ENCODE results near the gene RRN3. TPM values are rescaled to one million over a fixed set of nuclear protein-coding genes. Genes with fewer than 3 reads are reported as not detected.
A peak's percentile ranks its signal among the peaks of the same experiment; 100 is the strongest.
"Not testable (repeated sequence)": the region's sequence is repeated elsewhere in the genome, so short reads cannot be mapped to it uniquely, and the experiment has no call there.

The RRN3 gene
- polyA plus RNA-seq, 2 of the 4 experiments (the other 2 are of a cell fraction) = 34.0 to 95.7 TPM

GRCh38 chr16:15096583-15096972 lies 2.5 kb upstream of the RRN3 start:
- Histone ChIP-seq H3K4me1 (peaks cover 20% of the 10 kb centered on the region), H3K4me2 (0 out of 3 replicates have a peak overlapping the region, but pooled peaks have one; percentile 18), H3K27ac (peak overlapping the region in 1 of 2 experiments; percentile 54; a peak in 1 of 6 replicates)
- H3K9me3 ChIP-seq; DNase-seq (ENCODE audit: low read depth in 1 of 2, low spot score in 1 of 2); CTCF ChIA-PET; ATAC-seq; H3K4me3 ChIP-seq; POLR2A ChIA-PET; FAIRE-seq: not testable (repeated sequence)
- WGBS (ENCODE audit: missing lambda C conversion rate) = 80% methylated on average over 9 of the region's 9 CpGs

- DNase-seq (ENCODE audit: low read depth in 1 of 2, low spot score in 1 of 2); CTCF ChIA-PET; FAIRE-seq; H3K9me3 ChIP-seq; ATAC-seq: not testable (repeated sequence)
- Histone ChIP-seq H3K27ac (peak overlapping the region; percentile 91 to 95), H3K4me2 (peak overlapping the region; percentile 96), H3K4me1 (peaks cover 20% of the 10 kb centered on the region), H3K4me3 (peak overlapping the region; percentile 71)
- 8% methylated on average over 14 of the region's 14 CpGs for WGBS (ENCODE audit: missing lambda C conversion rate)
- POLR2A ChIA-PET = interaction anchor here (0.6 to 1.4 kb wide), 4 partner anchors 21 to 308 kb away, joined by 3 to 4 read pairs (median 3); partner anchors contain the start of gene NTAN1
Measured at GRCh38 chr16:15093571-15093954, 509 bp downstream of the RRN3 start.

- WGBS (ENCODE audit: missing lambda C conversion rate) = 76% methylated on average over 1 of the region's 1 CpG
- CTCF ChIA-PET = not testable (repeated sequence)
- POLR2A ChIA-PET = interaction anchor here (0.6 kb wide), 2 partner anchors 29 to 33 kb away, joined by 3 to 5 read pairs; no protein-coding TSS in a partner anchor
Measured at GRCh38 chr16:15090663-15091269, 3.3 kb downstream of the RRN3 start.

DNA sequence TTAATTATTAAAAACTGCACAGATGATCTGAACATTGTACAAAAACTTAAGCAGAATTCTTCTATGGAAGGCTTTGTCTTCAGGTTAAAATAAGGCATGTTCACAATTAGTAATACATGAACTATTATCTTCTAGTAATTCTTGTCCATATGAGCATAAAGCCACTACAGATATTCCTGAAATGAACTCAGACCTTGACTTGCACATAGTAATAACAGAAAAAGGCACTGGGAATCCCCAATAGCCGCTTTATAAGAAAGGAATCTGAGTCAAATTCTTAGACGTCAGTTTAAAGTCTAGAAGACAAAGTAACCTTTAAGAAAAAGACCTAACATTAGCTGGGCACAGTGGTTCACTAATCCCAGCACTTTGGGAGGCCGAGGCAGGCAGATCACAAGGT lies 11.3 kb downstream of the RRN3 start:
- H3K4me2 ChIP-seq; H3K9me3 ChIP-seq; ATAC-seq; H3K27ac ChIP-seq; POLR2A ChIA-PET; FAIRE-seq; CTCF ChIA-PET; H3K4me1 ChIP-seq; H3K4me3 ChIP-seq; DNase-seq (ENCODE audit: low read depth in 1 of 2, low spot score in 1 of 2): not testable (repeated sequence)
- WGBS (ENCODE audit: missing lambda C conversion rate) = 91% methylated on average over 3 of the region's 3 CpGs

More at GRCh38 chr16:15090663-15091269, 3.3 kb downstream of the RRN3 start:
- peaks cover 12% of the 10 kb centered on the region for H3K4me1 ChIP-seq
- not testable (repeated sequence) for H3K27ac ChIP-seq; FAIRE-seq; H3K4me2 ChIP-seq; H3K4me3 ChIP-seq; H3K9me3 ChIP-seq; DNase-seq (ENCODE audit: low read depth in 1 of 2, low spot score in 1 of 2)
- TF ChIP-seq RAD21 (conservative IDR thresholded peaks at IDR 0.05 in 1 of 2, IDR thresholded peaks at IDR 0.05 in 1 of 2) = peak in 1 of 2 experiments; percentile 24; a peak in 1 of 5 replicates
- ATAC-seq = peak in 1 of 2 experiments; percentile 32; a peak in 1 of 6 replicates

GRCh38 chr16:15080883-15081282 lies 13.2 kb downstream of the RRN3 start:
- H3K4me1 ChIP-seq; FAIRE-seq; DNase-seq (ENCODE audit: low read depth in 1 of 2, low spot score in 1 of 2); CTCF ChIA-PET; H3K9me3 ChIP-seq; H3K4me2 ChIP-seq; H3K27ac ChIP-seq; H3K4me3 ChIP-seq; POLR2A ChIA-PET; ATAC-seq: not testable (repeated sequence)
- TF ChIP-seq MAFK (IDR thresholded peaks at IDR 0.05; ENCODE audit: partially characterized antibody) = peak; percentile 2
- 100% methylated on average over 1 of the region's 1 CpG for WGBS (ENCODE audit: missing lambda C conversion rate)

DNA sequence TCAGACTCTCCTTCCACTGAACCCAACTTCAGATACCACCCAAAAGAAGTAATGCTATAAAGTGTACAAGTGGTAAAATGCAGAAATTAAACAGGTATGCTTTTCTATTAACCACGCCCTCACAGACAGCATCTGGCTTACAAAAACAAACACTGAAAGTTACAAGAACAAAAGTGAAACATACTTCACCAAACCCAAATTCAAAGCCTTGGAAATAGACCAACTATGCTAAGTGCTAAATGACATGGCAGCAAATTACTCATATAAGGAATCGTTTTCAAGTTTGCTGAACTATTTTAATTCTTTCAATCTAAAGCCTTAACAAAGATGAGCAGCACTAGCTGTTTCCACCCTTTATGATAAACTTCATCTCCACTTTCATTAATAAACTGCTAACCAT lies 17.9 kb downstream of the RRN3 start:
- CTCF ChIA-PET; H3K4me1 ChIP-seq; H3K4me3 ChIP-seq; POLR2A ChIA-PET; ATAC-seq; H3K27ac ChIP-seq; H3K4me2 ChIP-seq; H3K9me3 ChIP-seq; FAIRE-seq; DNase-seq (ENCODE audit: low read depth in 1 of 2, low spot score in 1 of 2): not testable (repeated sequence)
- whole genome bisulfite sequencing (ENCODE audit: missing lambda C conversion rate) = 95% methylated on average over 2 of the region's 2 CpGs

DNA sequence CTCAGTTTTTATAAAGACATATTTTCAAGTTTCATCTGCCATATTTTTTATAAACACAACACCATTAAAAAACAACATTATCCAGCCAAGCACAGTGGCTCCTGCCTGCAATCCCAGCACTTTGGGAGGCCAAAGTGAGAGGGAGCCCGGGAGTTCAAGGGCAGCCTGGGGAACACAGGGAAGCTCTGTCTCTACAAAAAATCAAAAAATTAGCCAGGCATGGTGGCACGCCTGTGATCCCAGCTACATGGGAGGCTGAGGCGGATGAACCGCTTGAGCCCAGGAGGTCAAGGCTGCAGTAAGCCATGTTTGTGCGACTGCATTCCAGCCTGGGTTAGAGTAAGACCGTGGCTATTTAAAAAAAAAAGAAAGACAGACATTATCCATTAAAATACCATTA lies 21.0 kb downstream of the RRN3 start:
- no peak for ATAC-seq
- DNase-seq (ENCODE audit: low read depth in 1 of 2, low spot score in 1 of 2) = no peak
- H3K27ac ChIP-seq = no peak overlapping the region
- 89% methylated on average over 6 of the region's 6 CpGs for WGBS (ENCODE audit: missing lambda C conversion rate)
- FAIRE-seq = no peak
- H3K4me3 ChIP-seq = no peak overlapping the region
- TF ChIP-seq, protein P1, sequence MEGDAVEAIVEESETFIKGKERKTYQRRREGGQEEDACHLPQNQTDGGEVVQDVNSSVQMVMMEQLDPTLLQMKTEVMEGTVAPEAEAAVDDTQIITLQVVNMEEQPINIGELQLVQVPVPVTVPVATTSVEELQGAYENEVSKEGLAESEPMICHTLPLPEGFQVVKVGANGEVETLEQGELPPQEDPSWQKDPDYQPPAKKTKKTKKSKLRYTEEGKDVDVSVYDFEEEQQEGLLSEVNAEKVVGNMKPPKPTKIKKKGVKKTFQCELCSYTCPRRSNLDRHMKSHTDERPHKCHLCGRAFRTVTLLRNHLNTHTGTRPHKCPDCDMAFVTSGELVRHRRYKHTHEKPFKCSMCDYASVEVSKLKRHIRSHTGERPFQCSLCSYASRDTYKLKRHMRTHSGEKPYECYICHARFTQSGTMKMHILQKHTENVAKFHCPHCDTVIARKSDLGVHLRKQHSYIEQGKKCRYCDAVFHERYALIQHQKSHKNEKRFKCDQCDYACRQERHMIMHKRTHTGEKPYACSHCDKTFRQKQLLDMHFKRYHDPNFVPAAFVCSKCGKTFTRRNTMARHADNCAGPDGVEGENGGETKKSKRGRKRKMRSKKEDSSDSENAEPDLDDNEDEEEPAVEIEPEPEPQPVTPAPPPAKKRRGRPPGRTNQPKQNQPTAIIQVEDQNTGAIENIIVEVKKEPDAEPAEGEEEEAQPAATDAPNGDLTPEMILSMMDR (IDR thresholded peaks at IDR 0.05) = no peak
- TF ChIP-seq EHMT2 (IDR thresholded peaks at IDR 0.05; ENCODE audit: low read depth) = no peak
- TF ChIP-seq EHF (CRISPR knock-in tag; IDR thresholded peaks at IDR 0.05) = no peak
- no peak for TF ChIP-seq PHF8 (IDR thresholded peaks at IDR 0.05; ENCODE audit: borderline replicate concordance, low read depth)
- no peak for TF ChIP-seq FOSB (CRISPR knock-in tag; IDR thresholded peaks at IDR 0.05)
- TF ChIP-seq MAFK (IDR thresholded peaks at IDR 0.05; ENCODE audit: partially characterized antibody) = no peak
- no peak for TF ChIP-seq RARB (CRISPR knock-in tag; IDR thresholded peaks at IDR 0.05)
- TF ChIP-seq MAZ (IDR thresholded peaks at IDR 0.05; ENCODE audit: borderline replicate concordance, low read depth, low read length) = no peak
- no peak for TF ChIP-seq HEYL (CRISPR knock-in tag; IDR thresholded peaks at IDR 0.05)
- TF ChIP-seq, protein P2, sequence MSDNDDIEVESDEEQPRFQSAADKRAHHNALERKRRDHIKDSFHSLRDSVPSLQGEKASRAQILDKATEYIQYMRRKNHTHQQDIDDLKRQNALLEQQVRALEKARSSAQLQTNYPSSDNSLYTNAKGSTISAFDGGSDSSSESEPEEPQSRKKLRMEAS (IDR thresholded peaks at IDR 0.05) = no peak
- no peak for TF ChIP-seq PBX3 (IDR thresholded peaks at IDR 0.05)
- no peak for TF ChIP-seq GATA3 (IDR thresholded peaks at IDR 0.05; ENCODE audit: borderline replicate concordance)
- TF ChIP-seq RCOR1 (IDR thresholded peaks at IDR 0.05; ENCODE audit: low read depth, low read length) = no peak
- ChIA-PET CTCF (interaction anchor here (1.2 to 1.8 kb wide), 2 partner anchors 11 to 16 kb away, joined by 6 to 12 read pairs; partner anchors contain the start of gene NTAN1), POLR2A (interaction anchor here (0.8 to 1.2 kb wide), 2 partner anchors 13 to 20 kb away, joined by 3 to 4 read pairs; partner anchors contain the start of gene RRN3)
- H3K9me3 ChIP-seq = no peaks in the 10 kb centered on the region
- no peaks in the 10 kb centered on the region for H3K4me1 ChIP-seq
- H3K4me2 ChIP-seq = no peak overlapping the region
